ENCODE measurements around the gene CACNA1S.

CACNA1S gene

DNA sequence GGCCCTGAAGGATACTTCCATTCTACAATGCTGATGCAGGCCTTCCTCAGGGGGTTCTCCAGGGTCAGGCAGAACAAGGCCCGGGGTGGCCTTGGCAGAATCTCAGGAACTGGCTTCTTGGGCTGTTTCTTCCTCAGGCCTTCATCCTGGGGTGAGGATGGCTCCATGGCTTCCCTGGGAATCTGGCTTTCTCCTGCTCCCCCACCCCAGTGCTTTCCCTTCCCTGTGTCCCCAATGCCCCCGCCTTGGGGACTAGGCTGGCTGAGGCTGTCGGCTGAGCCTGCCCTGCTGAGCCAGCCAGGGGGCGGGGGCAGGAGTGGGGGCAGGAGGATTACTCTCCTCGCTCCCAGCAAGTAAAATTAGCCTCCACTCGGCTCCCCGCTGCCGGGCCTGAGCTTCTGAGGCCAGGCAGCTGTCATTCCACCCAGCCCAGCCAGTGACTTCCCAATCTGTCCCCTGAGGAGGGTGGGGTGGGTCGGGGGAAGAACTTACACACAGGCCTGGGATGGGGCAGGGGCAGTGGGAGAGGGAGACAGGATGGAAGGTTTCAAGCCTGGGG, at the start of gene CACNA1S:
CACNA1S (minus strand) TSS at position 254 of the 559 bp plus-strand sequence; CDS start at position 167, 87 bp downstream.
- H3K4me3 ChIP-seq (replicated peaks; ENCODE audit: low read depth, low read length) = no peak within 1 kb of the TSS
- TF ChIP-seq, protein P1, sequence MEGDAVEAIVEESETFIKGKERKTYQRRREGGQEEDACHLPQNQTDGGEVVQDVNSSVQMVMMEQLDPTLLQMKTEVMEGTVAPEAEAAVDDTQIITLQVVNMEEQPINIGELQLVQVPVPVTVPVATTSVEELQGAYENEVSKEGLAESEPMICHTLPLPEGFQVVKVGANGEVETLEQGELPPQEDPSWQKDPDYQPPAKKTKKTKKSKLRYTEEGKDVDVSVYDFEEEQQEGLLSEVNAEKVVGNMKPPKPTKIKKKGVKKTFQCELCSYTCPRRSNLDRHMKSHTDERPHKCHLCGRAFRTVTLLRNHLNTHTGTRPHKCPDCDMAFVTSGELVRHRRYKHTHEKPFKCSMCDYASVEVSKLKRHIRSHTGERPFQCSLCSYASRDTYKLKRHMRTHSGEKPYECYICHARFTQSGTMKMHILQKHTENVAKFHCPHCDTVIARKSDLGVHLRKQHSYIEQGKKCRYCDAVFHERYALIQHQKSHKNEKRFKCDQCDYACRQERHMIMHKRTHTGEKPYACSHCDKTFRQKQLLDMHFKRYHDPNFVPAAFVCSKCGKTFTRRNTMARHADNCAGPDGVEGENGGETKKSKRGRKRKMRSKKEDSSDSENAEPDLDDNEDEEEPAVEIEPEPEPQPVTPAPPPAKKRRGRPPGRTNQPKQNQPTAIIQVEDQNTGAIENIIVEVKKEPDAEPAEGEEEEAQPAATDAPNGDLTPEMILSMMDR (IDR thresholded peaks at IDR 0.05; ENCODE audit: insufficient read depth, low read length, poor library complexity, severe bottlenecking) = no peak
- no peak for DNase-seq (ENCODE audit: extremely low read depth, insufficient read length)
- no peaks in the 10 kb centered on the region; the same call in 1 of the 2 replicates for H3K27me3 ChIP-seq (replicated peaks; ENCODE audit: control insufficient read depth, insufficient read depth, low read length)
- no peaks in the 10 kb centered on the region for H3K36me3 ChIP-seq (ENCODE audit: control insufficient read depth, insufficient read depth, low read length)

DNA sequence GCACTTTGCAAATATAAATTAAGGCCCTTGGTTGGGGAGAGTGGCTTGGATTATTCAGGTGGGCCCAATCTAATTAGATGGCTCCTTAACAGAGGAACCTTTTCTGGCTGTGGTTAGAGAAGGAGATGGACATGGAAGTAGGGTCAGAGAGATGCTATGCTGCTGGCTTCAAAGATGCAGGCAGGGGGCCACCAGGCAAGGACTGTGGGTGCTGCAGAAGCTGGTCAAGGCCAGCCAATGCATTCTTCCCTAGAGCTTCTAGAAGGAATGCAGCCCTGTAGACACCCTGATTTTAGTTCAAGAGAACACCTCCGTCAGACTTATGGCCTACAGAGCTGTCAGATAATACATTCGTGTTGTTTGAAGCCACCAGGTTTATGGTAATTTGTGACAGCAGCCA, 45.7 kb upstream of the CACNA1S start:
- Histone ChIP-seq H3K4me3 (replicated peaks; ENCODE audit: low read depth, low read length) (no peak overlapping the region), H3K36me3 (ENCODE audit: control insufficient read depth, insufficient read depth, low read length) (no peaks in the 10 kb centered on the region), H3K27me3 (replicated peaks; ENCODE audit: control insufficient read depth, insufficient read depth, low read length) (no peaks in the 10 kb centered on the region)
- TF ChIP-seq, protein P1 (IDR thresholded peaks at IDR 0.05; ENCODE audit: insufficient read depth, low read length, poor library complexity, severe bottlenecking) = no peak
- no peak for DNase-seq (ENCODE audit: extremely low read depth, insufficient read length)

DNA sequence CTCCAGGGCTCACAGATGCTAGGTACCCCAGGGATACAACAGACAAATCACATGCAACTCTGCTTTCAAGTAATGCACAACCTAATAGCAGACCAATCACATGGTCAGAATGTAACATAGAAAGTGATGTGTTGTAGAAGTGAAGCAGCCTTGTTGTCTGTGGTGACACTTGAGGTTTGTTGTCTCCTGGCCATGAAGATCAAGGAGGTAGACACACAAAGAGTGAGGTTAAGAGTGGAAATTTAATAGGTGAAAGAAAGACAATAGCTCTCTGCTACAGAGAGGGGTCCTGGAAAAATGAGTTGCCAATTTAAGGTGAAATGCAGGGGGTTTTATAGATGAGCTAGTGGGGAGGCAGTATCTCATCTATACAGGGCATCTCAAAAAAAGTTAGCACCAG, 44.6 kb upstream of the CACNA1S start:
- no peak for DNase-seq (ENCODE audit: extremely low read depth, insufficient read length)
- H3K36me3 ChIP-seq (ENCODE audit: control insufficient read depth, insufficient read depth, low read length) = no peaks in the 10 kb centered on the region; the same call in none of the 2 replicates
- no peaks in the 10 kb centered on the region for H3K27me3 ChIP-seq (replicated peaks; ENCODE audit: control insufficient read depth, insufficient read depth, low read length)
- H3K4me3 ChIP-seq (replicated peaks; ENCODE audit: low read depth, low read length) = no peak overlapping the region
- TF ChIP-seq, protein P1 (IDR thresholded peaks at IDR 0.05; ENCODE audit: insufficient read depth, low read length, poor library complexity, severe bottlenecking) = no peak

DNA sequence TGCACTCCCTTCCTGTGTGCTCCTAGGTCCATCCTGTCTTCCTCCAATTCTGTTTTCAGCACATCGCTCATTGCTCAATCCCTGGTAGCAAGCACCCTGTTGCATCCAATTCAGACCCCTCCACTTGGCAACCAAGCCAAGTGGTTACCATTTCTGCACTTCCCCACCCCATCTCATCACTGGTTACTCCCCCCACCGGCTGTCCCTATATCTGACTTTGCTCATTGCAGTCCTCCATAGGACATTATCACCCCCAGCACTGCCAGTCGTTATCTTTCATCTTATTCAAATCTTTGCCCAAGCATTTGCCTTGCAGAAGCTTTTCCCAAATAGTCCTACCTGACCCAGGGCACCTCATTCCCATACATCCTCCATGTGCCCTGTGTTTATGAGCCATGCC, 44.1 kb upstream of the CACNA1S start:
- TF ChIP-seq, protein P1 (IDR thresholded peaks at IDR 0.05; ENCODE audit: insufficient read depth, low read length, poor library complexity, severe bottlenecking) = no peak
- no peak for DNase-seq (ENCODE audit: extremely low read depth, insufficient read length)
- Histone ChIP-seq H3K36me3 (ENCODE audit: control insufficient read depth, insufficient read depth, low read length) (no peaks in the 10 kb centered on the region; the same call in none of the 2 replicates), H3K27me3 (replicated peaks; ENCODE audit: control insufficient read depth, insufficient read depth, low read length) (no peaks in the 10 kb centered on the region), H3K4me3 (replicated peaks; ENCODE audit: low read depth, low read length) (no peak overlapping the region)

DNA sequence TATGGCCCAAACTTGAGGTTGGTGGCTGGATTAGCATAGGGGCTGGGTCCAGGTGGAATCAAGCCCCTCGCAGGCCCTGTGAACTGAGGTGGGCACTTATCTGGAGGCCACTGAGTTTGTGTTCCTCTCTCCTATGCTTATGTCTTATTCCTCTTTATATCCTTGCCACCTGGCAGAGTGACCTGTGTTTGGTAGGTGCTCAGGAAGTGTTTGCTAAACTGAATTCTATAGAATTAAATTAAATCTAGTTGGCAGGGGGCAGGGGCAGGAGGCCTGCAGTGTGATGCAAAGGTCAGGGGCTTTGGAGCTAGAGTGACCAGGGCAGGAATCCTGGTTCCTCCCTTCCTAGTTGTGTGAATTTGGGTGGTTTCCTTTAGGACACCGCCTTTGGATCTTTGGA, 43.1 kb upstream of the CACNA1S start:
- Histone ChIP-seq H3K4me3 (replicated peaks; ENCODE audit: low read depth, low read length) (no peak overlapping the region), H3K36me3 (ENCODE audit: control insufficient read depth, insufficient read depth, low read length) (no peaks in the 10 kb centered on the region; the same call in none of the 2 replicates), H3K27me3 (replicated peaks; ENCODE audit: control insufficient read depth, insufficient read depth, low read length) (no peaks in the 10 kb centered on the region)
- no peak for DNase-seq (ENCODE audit: extremely low read depth, insufficient read length)
- TF ChIP-seq, protein P1 (IDR thresholded peaks at IDR 0.05; ENCODE audit: insufficient read depth, low read length, poor library complexity, severe bottlenecking) = no peak

Data from GM06990 (cell line).